ENCODE measurements around the gene F2. TPM values are rescaled to one million over a fixed set of nuclear protein-coding genes. Genes with fewer than 3 reads are reported as not detected.

Gene F2
- total RNA-seq, 6 donors from 2014 or later = 0.37 to 0.40 TPM; not detected in 4

GRCh38 chr11:46778416-46778815 is 59.4 kb downstream of the F2 start:
- TF ChIP-seq EP300 (IDR thresholded peaks at IDR 0.05) (no peak), POLR2AphosphoS5 (IDR thresholded peaks at IDR 0.05) (no peak), POLR2A (IDR thresholded peaks at IDR 0.05) (no peak), CTCF (IDR thresholded peaks at IDR 0.05) (no peak)
- Histone ChIP-seq H3K4me1 (no peaks in the 10 kb centered on the region), H3K9me3 (no peaks in the 10 kb centered on the region), H3K27me3 (no peaks in the 10 kb centered on the region), H3K27ac (no peak overlapping the region), H3K36me3 (peaks cover 15 to 88% (median 52%) of the 10 kb centered on the region in 4 donors), H3K4me3 (no peak overlapping the region)
- DNase-seq = no peak
- no peak for ATAC-seq (ENCODE audit: low FRiP score in 2 of 2)
- WGBS, 2 donors = 94 to 98% methylated on average over 4 of the region's 4 CpGs

Small RNAs within 50 kb of the gene (small RNA-seq; reads per million reads assigned to genes)
- gene MIR5582 (0 reads per million in 4 donors), gene RF00573 (0 reads per million in 4 donors), gene SNORD67 (31.3 to 76.3 (median 45.2) reads per million in 4 donors)

Other genes starting within 250 kb of the F2 start
- 10 to 100 TPM; 22.9 to 55.7 (median 33.2) TPM for gene AMBRA1, start 125.2 kb upstream of the F2 start, total RNA-seq
- 1 to 10 TPM; 1.8 to 5.5 (median 3.3) TPM for gene HARBI1, start 102.0 kb upstream of the F2 start, total RNA-seq
- 100 to 1,000 TPM in 1 of 6 donors, 10 to 100 TPM in 5; 54.9 to 122 (median 64.9) TPM for gene ATG13, start 101.7 kb upstream of the F2 start, total RNA-seq
- 10 to 100 TPM; 33.8 to 81.8 (median 50.7) TPM for gene ARHGAP1, start 18.6 kb upstream of the F2 start, total RNA-seq
- gene ZNF408, start 18.2 kb upstream of the F2 start, total RNA-seq = 10 to 100 TPM in 3 of 6 donors, 1 to 10 TPM in 3; 5.3 to 17.2 (median 10.5) TPM
- 10 to 100 TPM; 24.4 to 48.3 (median 38.1) TPM for gene CKAP5, start 127.1 kb downstream of the F2 start, total RNA-seq
- 1 to 10 TPM; 2.6 to 8.8 (median 5.2) TPM for gene LRP4, start 199.3 kb downstream of the F2 start, total RNA-seq
- gene CSTPP1, start 217.5 kb downstream of the F2 start, total RNA-seq = 10 to 100 TPM; 23.9 to 71.2 (median 47.2) TPM